ENCODE results near the gene SEL1L3. TPM values are rescaled to one million over a fixed set of nuclear protein-coding genes. Genes with fewer than 3 reads are reported as not detected.
"Not testable (repeated sequence)": the region's sequence is repeated elsewhere in the genome, so short reads cannot be mapped to it uniquely, and the experiment has no call there.

Gene SEL1L3
- 48.2 TPM for polyA plus RNA-seq (2013, experiment 1 of 2; ENCODE audit: insufficient read length)
- polyA plus RNA-seq (2013, experiment 2 of 2; ENCODE audit: insufficient read length), result 38.3 TPM

GRCh38 chr4:25862411-25863346, at the start of gene SEL1L3:
Gene SEL1L3, minus strand, starts transcription at chr4:25862988. Its CDS starts 152 bp downstream, at chr4:25862836.
- DNase-seq, result no peak

DNA sequence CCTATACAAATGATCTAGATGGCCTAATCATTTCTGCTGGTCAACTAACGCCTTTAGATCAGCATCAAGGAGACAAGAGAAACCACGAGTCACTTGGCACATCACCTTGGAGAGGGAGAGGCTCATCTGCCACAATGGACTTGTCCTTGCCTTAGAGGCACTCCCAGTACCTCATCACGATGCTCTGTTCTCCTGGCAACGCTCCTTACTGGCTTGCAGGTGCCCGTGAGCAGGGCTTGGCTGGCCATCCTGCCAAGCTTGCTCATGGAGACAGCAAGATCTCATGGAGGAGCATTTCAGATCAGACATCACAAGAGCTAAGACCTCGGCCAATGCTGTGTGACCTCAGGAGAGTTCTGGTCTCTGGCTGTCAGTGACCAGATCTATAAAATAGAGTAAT, 48.6 kb upstream of the SEL1L3 start:
- DNase-seq, result no peak

GRCh38 chr4:25908491-25908901, 45.7 kb upstream of the SEL1L3 start:
- peak; percentile 97 for DNase-seq

DNA sequence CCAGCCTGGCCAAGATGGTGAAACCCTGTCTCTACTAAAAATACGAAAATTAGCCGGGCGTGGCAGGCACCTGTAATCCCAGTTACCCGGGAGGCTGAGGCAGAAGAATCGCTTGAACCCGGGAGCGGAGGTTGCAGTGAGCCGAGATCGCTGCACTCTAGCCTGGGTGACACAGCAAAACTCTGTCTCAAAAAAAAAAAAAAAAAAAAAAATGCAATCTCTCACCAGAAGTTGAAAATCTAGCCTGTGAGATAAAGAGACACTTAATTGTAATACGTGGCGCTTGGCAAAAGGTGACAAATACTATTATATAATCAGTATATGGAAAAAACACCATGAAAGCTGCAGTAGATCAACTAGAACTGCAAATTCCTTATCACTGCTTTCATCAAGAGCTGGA, 43.3 kb upstream of the SEL1L3 start:
- not testable (repeated sequence) for DNase-seq

DNA sequence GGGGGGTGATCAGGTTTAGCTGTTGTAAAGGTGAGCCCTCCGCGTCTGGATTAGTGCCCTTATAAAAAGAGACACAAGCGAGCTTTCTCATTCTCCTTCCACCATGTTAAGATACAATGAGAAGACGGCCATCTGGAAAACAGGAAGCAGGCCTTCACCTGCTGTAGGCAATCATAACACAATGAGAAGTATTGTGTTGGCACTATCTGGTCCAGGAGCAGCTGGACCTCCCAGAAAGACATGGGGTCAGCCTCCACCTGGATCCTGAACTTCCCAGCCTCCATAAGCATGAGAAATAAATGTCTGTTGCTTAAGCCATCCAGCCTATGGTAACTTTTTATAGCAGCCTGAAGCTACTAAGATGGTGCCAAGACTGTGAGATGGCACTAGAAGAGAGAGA, 42.6 kb upstream of the SEL1L3 start:
- DNase-seq, result no peak

GRCh38 chr4:25904748-25905082, 41.9 kb upstream of the SEL1L3 start:
- DNase-seq, result no peak

DNA sequence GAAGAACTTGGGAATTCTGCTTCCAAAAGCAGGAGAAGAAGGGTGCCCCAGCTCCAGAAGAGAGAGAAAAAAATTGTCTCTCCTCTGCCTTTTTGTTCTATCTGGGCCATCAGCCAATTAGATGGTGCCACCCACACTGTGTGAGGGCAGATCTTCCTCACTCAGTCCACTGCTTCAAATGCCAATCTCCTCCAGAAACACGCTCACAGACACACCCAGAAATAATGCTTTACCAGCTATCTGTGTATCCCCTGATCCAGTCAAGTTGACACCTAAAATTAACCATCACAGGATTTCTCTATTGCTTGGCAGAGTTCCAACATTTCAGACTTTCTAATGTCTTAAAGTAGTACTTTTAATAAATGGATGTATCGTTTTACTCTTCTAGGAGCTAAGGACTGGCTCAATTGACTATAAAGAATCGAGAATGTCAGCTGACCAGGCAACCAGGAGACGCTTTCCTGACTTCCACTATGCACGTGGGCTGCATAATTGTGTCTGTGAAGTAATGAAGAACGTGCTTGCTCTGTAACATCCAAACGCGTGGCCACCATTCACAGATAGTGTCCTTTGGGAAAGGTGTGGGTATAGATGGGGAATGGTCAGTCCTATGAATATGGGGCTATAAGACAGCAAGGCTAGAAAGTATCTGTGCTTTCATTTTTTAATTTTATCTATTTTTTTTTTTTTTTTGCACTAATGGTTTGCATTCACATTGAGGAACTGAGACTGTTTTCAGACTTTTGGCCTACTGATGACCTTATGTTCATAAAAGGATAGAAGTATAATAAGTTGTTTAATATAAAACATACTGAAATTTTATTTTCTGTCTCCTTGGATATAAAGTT, 41.3 kb upstream of the SEL1L3 start:
- DNase-seq, result no peak

- no peak for DNase-seq
These were observed 38.2 kb upstream of the SEL1L3 start for GRCh38 chr4:25901030-25901430.

DNA sequence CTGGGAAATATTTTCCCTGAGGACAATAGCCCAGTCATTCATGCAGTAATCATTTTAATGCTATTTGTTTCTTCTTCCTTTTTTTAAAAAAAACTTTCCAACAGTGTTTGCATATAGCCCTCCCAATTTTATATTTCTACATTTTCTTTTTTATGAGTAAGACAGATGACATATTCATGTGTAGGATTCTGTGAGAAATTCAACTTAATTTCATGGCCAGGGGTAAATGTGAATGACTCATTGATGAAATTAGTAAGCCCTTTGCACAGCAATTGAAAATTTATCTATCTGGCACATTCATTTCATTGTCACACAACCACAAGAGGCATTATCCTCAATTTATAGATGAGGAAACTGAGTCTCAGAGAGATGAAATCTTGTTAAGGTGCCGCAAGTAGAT, 37.5 kb upstream of the SEL1L3 start:
- peak; percentile 46 for DNase-seq

DNA sequence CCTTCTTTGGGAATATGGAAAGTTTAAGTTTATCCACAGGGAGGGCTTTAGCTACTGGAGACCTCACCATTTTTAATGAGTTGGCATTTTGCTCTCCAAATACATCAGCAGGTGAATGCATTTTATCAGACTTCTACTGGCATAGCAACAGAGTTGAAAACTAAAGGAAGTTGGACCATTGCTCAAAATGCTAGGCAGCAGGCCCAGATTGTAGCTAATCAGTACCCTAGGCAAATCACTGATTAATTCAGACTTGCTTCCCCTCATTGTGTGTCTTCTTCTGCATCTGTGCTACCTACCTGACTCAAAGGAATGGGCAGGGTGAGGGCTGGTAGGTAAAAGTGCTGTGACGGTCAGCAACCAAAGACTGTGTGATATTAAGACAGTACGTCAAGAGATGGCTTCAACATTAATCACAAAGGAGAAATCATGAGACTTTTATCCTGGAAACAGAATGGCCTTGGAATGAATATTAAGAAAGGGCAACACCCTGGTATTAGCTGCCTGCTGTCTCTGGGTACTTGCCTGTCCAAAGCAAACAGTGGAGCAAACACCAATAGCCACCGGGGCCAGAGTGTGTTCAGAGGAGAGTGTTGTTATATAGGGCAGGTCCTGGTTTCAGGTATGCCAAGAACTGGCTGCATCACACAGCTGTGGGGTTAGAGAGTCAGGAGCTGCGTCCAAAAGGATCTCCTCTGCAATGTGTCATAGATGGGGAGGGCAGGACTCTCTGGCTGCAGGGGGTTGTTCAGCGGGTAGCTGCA, 34.2 kb upstream of the SEL1L3 start:
- no peak for DNase-seq

- no peak for DNase-seq
These were observed 30.0 kb upstream of the SEL1L3 start for GRCh38 chr4:25892796-25893195.

GRCh38 chr4:25890571-25891485, 28.0 kb upstream of the SEL1L3 start:
- DNase-seq, result no peak

GRCh38 chr4:25889589-25890503, 27.1 kb upstream of the SEL1L3 start:
- no peak for DNase-seq

GRCh38 chr4:25888781-25889180, 26.0 kb upstream of the SEL1L3 start:
- peak; percentile 20 for DNase-seq

DNA sequence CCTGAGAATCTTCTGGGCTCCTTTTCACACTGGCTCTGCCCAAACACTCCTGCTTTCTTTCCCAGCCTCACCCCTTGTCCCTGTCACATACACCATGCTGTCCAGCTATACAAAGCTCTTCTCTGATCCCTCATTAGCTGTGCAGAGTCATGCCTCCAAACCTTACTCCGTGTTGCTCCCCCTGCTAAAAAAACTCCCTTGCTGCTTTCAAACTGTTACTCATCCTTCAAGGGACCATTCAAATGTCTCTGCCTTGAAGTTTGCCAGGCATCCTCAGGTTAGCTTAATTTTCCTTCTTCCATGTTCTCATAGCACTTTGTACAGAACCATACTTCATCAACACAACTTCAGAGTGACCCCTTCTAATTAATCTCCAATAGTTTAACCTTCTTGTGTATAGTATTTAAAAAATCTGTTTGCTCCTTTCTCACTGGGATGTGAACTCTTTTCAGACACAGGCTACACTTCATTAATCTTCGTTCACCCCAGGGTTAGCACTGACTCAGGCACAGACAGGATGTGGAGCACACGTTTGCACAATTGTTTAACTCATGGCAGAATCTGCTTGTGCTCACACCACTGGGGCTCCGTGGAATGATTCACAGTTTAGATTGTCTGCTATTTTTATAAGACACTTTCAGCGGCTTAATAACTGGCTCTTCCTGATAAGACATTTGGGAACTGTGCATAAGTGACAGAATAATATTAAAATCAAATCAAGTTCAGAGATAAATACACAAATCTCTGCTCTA, 21.4 kb upstream of the SEL1L3 start:
- DNase-seq, result peak; percentile 67

- DNase-seq, result no peak
These were observed 20.8 kb upstream of the SEL1L3 start for GRCh38 chr4:25883565-25883964.

GRCh38 chr4:25882226-25882625, 19.4 kb upstream of the SEL1L3 start:
- DNase-seq, result no peak

DNA sequence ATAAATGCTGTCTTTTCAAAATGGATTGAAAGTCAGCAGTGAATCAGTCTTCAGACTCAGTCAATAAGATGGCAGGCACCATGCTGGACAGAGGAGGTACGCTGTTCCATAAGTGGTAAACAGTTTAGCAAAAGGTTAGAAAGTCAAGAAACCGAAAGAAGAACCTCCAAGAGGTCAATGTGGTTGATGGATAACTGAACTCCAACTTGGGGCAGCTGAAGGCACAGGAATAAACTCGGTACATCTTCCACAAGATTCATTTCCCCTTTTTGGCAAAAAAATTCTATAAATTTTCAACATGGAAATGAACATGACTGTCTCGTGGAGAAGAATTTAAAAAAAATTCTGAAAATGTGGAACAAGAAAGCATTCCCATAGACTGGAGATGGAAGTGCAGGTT, 18.4 kb upstream of the SEL1L3 start:
- no peak for DNase-seq

DNA sequence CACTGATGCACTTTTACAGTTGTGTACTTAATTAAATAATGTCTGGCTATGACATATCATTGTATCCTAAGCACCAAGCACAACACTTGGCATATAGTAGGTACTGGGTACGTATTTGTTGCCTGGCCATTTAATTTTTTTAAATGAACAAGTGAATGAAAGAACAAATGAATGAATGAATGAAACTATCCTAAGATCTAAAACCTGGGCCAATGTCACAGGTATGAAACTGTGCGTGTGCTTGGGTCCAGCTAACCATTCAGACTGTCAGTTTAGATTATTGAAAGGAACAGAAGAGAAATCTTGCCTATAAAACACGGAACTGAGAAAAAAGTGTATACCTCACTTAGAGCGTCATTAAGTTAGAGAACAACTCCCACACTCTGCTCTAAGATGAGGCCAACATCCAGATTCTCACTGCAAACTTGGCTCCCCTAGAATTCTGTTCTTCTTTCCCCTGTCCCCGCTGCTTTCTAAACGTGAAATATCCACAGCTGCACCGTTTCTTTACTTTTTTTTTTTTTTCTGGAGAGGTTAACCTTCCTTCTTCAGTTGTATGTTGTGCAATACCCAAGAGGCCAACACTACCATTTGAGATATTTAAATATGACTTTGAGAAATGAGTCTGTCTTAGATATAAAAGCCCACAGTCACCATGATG, 17.3 kb upstream of the SEL1L3 start:
- DNase-seq, result no peak

All from fibroblast of skin of back (primary cell).